Bone marrow (tissue), 2 donors: ENCODE results near the gene RPS25.
"Not testable (repeated sequence)": the region's sequence is repeated elsewhere in the genome, so short reads cannot be mapped to it uniquely, and the experiment has no call there.

Experiments used
- DNase-seq, 2 donors: peaks; one replicate each; lab custom pipeline; 2025; lab: John Stamatoyannopoulos, UW

The RPS25 gene

GRCh38 chr11:119018074-119018938 is at the start of gene RPS25, which contains the start of gene TRAPPC4:
Gene RPS25 (minus strand): TSS chr11:119018343. CDS start chr11:119018284, 59 bp downstream.
Gene TRAPPC4 (plus strand): TSS chr11:119018766. CDS start chr11:119018796, 30 bp downstream.
- peak; percentile 92 to 97 for DNase-seq

- DNase-seq, result peak; percentile 87 to 98
Observed at GRCh38 chr11:119067371-119068222, 49.5 kb upstream of the RPS25 start, which contains the start of gene VPS11. Gene VPS11 (plus strand): TSS chr11:119067818. CDS start chr11:119067824, 6 bp downstream.

- DNase-seq, result peak in 1 of 2 donors; percentile 22
Observed at GRCh38 chr11:119065369-119065768, 47.2 kb upstream of the RPS25 start.

DNA sequence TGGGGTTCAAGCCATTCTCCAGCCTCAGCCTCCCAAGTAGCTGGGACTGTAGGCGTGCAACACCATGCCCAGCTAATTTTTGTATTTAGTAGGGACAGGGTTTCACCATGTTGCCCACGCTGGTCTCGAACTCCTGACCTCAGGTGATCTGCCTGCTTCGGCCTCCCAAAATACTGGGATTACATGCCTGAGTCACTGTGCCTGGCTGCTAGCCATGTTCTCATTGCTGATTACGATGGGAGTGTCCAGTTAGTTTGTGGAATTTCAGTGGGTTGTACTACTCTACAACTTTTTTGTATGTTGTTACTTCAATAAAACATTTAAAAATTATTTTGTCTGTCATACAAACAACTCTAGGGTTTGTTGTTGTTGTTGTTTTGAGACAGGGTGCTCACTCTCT is 44.6 kb upstream of the RPS25 start:
- DNase-seq, result no peak

DNA sequence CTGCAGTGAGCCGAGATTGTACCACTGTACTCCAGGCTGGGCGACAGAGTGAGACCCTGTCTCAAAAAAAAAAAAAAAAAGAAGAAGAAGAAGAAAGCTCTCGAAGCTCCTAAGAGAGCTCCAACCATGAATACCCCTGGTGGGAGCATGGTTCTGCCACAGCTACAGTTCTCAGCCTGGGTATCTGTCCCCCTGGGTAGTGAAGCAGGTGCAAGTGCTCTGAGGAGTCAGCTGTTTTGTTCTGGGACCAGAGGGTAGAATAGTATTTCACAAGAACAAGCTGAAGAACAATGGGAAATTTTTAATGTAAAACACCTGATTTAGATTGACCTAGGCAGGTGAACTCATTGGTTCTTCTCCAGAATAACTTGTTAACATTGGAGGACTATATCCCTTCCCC is 43.1 kb upstream of the RPS25 start:
- DNase-seq, result no peak

DNA sequence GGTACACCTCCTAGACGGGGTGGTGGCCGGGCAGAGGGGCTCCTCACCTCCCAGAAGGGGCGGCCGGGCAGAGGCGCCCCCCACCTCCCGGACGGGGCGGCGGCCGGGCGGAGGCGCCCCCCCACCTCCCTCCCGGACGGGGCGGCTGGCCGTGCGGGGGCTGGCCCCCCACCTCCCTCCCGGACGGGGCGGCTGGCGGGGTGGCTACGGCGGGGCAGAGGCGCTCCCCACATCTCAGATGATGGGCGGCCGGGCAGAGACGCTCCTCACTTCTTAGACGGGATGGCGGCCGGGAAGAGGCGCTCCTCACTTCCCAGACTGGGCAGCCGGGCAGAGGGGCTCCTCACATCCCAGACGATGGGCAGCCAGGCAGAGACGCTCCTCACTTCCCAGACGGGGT is 41.0 kb upstream of the RPS25 start:
- DNase-seq, result not testable (repeated sequence)

GRCh38 chr11:119057000-119057769 is 39.0 kb upstream of the RPS25 start, which contains the start of gene HYOU1:
Gene HYOU1 (minus strand): TSS chr11:119057205. CDS start chr11:119056160, 1,045 bp downstream.
- DNase-seq, result peak; percentile 87 to 90

GRCh38 chr11:119056421-119056999 is 38.4 kb upstream of the RPS25 start:
- DNase-seq, result no peak

DNA sequence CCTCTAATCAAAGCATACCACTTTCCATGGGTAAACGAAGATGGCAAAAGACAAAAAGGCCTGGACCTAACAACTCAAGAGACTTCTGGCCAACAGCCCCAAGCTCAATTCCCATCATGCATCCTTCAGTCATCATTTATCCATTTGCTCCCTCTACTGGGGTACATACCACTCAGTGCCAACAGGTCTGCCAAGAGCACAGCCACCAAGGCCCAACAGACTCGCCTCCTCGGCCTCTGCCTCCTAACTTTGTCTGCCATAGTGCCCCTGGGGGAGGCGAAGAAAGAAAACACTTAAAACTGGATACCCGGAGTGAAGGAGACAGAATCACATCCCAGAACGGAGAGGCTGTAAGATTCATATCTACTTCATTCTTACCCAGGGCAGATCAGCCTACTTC is 37.8 kb upstream of the RPS25 start:
- DNase-seq, result peak in 1 of 2 donors; percentile 31

DNA sequence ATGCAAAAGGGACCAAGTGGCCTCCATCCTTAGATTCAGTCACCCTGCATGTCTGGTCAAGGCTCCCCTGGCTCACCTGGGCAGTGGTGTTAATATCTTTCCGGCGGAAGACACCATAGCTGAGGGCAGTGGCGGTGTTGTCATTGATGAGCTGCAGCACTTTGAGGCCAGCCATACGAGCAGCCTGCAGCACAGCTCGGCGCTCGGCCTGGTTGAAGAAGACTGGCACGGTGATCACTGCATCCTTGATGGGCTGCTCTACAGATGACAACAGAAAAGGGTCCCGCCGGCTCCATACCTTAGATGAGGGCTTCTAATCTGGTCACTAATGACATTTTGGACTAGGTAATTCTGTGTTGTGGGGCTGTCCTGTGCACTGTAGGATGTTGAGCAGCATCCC is 36.3 kb upstream of the RPS25 start:
- peak in 1 of 2 donors; percentile 0 for DNase-seq

GRCh38 chr11:119052163-119052814 is 34.1 kb upstream of the RPS25 start:
- no peak for DNase-seq

DNA sequence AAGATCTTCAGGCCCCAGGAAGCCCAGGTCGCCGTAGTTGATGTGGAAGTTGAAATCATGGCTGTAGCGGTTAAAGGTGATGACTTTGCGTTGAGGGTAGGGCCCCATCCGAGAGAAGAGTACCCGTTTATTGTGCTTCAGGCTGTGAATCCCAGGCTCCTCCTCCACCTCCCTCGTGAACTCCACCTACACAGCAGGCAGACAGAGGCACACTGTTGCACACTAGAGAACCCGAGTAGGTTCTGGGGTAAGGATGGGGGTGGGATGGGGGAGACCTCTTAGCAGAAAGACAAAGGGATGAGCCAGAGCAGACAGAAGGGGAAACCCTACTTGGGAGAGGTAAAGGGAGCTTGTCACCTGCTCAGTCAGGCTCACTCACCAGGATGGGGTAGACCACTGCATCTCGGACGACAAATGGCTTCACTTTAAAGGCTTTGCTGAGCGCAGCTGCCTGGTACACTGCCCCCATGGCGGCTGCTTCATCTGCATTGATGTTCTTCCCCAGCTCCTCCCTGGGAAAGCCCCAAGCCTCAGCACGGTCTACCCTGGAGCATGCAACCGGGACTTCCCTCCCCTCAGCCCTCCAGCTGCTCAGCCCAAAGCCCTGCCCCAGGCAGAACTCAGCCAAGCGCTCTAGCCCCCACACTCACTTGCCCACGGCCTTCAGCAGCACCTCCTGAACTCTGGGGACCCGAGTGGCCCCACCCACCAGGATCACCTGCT is 33.5 kb upstream of the RPS25 start:
- DNase-seq, result no peak

GRCh38 chr11:119049081-119049480 is 30.9 kb upstream of the RPS25 start:
- no peak for DNase-seq

GRCh38 chr11:119048644-119049043 is 30.5 kb upstream of the RPS25 start:
- no peak for DNase-seq

DNA sequence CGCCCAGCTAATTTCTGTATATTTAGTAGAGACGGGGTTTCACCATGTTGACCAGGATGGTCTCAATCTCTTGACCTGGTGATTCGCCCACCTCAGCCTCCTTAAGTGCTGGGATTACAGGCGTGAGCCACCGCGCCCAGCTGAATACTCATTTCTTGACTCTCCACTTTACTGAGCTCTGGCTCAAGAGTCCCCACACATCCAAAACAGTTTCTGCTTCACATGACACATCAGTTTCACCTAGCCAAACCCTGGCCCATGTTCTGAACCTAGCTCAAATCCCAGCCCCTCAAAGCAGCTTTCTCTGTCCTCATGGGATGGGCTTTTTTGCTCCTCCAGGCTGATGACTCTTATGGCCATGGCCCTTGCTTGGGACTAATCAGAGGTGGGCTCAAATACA is 29.1 kb upstream of the RPS25 start:
- DNase-seq, result no peak

DNA sequence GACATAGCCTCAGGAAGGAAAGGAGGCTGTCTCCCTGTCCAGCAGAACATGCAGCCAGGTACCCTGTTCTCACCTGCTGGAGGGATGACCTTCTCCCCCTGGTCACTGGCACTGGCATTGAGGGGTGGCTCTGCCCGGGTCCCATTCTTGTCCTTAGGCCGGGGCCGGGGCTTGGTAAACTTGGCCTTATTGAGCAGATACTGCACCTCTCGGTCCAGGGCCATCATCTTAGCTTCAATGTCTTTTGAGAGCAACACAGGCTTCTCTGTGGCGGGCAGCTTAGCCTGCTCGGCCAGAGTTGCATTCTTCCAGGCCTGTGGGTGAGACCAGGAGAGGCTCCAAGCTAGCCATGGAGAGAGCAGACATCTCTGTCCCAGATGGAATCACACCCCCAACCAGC is 28.3 kb upstream of the RPS25 start:
- no peak for DNase-seq

DNA sequence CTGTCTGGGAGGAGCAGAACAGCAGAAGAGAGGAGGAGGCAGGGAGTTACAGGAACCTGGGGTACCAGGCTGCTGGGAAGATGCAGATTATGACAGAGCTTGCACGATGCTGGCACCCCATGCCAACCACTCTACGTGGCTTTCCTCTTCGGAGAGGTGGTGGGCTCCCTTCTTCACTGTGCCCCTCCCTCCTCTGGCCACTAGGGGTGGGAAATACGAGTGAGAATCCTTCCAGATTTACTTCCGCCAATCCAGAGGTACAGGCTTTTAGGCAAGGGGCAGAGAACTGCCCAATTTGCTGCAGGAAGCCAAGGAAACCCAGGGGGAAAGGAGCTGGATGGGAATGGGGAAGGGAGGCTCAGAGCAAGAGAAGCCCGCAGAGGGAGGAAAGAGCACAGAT is 26.6 kb upstream of the RPS25 start:
- no peak for DNase-seq

- no peak for DNase-seq
Observed at GRCh38 chr11:119042927-119043326, 24.8 kb upstream of the RPS25 start.

DNA sequence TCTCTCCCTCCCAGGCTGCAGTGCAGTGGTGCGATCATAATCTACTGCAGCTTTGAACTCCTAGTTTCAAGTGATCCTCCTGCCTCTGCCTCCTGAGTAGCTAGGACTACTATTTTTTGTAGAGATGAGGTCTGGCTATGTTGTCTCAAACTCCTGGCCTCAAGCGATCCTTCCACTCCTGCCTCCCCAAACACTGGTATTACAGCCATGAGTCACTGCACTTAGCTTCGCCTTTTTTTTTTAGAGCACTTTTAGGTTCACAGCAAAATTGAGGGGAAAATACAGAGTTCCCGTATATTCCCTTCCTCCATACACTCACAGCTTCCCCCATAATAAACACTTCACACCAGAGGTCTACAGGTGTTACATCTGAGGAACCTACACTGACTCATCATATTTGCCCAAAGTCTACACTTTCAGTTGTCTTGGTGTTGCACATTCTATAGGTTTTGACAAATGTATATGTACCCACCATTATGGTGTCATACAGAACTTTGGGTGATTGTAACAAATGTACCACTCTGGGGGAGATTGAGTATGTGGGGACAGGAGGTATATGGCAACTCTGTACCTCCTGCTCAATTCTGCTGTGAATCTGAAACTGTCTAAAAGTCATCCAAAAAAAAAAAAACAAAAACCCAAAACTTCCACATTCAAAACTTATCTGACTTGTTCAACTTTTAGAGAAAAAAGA is 23.8 kb upstream of the RPS25 start:
- no peak for DNase-seq

- DNase-seq, result not testable (repeated sequence)
Observed at GRCh38 chr11:119039471-119039870, 21.3 kb upstream of the RPS25 start.
